Bronchial epithelial cell (primary cell): ENCODE results near the gene EPN2. TPM values are rescaled to one million over a fixed set of nuclear protein-coding genes. Genes with fewer than 3 reads are reported as not detected.
A peak's percentile ranks its signal among the peaks of the same experiment; 100 is the strongest.

ENCODE experiments used
- DNase-seq: peaks from one replicate; pipeline ENCODE4 v3.0.0-alpha.2; 2010; ENCODE audit warnings: low read depth
- FAIRE-seq: peaks from 2 replicates; lab custom pipeline; 2011; peaks lifted over from hg19 to GRCh38; lab: Jason Lieb, UNC
- H3K27me3 ChIP-seq: 2 replicates; pipeline ENCODE4 v1.5.1; 2011; ENCODE audit warnings: low read length; ENCODE audit not compliant: control insufficient read depth, insufficient read depth
- H3K36me3 ChIP-seq: 2 replicates; pipeline ENCODE4 v1.5.1; 2011; ENCODE audit warnings: low read length; ENCODE audit not compliant: control insufficient read depth, insufficient read depth
- H3K4me3 ChIP-seq: 2 replicates; pipeline ENCODE4 v1.5.1; 2011; ENCODE audit warnings: mild to moderate bottlenecking, low read depth, low read length, control low read depth
- total RNA-seq: library from RNA; depleted of rRNA; stranded (reverse); fragments of >200 nt; gene quantifications from 2 replicates; pipeline ENCODE4 v1.2.1, GENCODE V29; 2014
- TF ChIP-seq, protein P1 (sequence below): IDR thresholded peaks from 2 replicates; pipeline ENCODE4 v1.5.1; 2011; ENCODE audit warnings: mild to moderate bottlenecking, moderate library complexity, low read length, control low read depth, inconsistent platforms; ENCODE audit not compliant: insufficient read depth, severe bottlenecking

The EPN2 gene
- total RNA-seq, 1 donor from 2014 or later, result 13.7 TPM

DNA sequence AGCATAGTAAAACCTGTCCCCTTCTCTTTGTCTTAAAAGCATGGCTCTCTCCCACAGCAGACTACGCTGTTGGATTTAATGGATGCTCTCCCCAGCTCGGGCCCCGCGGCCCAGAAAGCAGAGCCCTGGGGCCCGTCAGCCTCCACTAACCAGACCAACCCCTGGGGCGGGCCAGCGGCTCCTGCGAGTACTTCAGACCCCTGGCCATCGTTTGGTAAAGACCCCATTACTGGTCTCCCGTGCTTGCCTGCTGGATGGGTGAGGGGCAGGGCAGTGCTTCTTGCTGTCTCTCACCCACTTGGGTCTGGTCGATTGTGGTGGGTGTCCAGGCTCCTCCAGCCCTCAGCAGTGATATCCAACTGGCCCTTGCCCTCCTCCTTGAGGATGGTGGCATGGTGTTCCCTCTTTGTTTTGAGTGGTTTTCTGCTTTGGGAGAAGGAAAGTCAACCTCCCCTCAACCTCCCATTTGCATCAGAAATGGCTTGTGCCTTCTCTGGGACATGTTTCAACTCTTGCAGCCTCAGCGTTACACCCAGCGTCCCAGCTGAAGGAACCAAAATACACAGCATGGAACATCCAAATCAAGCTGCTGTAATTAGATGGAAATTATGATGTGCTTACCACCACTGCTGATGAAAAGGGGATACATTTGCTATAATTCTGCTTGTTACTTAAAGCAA lies 76.0 kb downstream of the EPN2 start:
- DNase-seq, result no peak
- Histone ChIP-seq H3K4me3 (no peak overlapping the region), H3K27me3 (no peaks in the 10 kb centered on the region), H3K36me3 (peaks cover 24% of the 10 kb centered on the region)
- FAIRE-seq, result peak; percentile 76
- TF ChIP-seq, protein P1, sequence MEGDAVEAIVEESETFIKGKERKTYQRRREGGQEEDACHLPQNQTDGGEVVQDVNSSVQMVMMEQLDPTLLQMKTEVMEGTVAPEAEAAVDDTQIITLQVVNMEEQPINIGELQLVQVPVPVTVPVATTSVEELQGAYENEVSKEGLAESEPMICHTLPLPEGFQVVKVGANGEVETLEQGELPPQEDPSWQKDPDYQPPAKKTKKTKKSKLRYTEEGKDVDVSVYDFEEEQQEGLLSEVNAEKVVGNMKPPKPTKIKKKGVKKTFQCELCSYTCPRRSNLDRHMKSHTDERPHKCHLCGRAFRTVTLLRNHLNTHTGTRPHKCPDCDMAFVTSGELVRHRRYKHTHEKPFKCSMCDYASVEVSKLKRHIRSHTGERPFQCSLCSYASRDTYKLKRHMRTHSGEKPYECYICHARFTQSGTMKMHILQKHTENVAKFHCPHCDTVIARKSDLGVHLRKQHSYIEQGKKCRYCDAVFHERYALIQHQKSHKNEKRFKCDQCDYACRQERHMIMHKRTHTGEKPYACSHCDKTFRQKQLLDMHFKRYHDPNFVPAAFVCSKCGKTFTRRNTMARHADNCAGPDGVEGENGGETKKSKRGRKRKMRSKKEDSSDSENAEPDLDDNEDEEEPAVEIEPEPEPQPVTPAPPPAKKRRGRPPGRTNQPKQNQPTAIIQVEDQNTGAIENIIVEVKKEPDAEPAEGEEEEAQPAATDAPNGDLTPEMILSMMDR, result no peak

DNA sequence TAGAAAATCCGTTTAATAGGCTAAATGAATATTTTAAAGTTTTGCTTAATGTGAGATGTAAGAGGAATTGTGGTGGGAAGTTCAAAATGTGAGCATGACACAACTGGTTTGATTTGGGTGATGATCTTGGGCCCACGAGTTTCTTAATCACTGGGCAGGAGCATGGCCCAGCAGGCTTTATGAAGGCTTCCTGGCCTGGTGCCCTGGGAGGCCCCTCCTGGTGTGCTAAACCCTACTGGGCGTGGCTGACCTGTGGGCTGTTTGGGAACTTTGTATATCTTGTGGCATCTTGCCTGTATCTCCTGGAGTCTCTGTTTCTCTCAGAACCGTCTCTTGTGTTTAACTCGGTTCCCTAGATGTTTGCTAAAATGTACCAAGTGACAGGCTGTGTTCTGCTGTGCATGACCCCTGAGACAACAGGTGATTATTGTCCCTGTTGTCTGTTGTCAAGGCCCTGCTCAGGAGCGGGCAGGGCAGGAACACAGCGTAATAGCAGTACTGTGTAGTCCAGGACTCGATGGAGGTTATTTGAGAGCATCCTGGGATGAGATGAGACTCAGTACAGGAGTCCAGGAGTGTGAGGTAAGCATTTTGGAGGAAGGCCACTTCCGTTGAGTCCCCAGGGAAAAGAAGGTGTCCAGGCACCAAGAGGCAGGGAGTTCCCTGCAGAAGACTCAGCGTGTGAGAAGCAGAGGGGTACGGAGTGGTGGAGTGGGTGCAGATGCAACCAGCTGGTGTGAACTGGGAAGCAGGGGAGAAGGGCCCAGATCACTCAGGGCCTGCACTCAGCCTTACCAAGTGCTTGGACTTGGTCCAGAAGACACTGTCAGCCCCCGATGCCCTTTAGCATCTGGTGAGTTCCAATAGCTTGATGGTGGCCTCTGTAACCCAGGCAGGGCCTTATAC lies 76.8 kb downstream of the EPN2 start:
- H3K36me3 ChIP-seq, result peaks cover 24% of the 10 kb centered on the region
- FAIRE-seq (no peak), DNase-seq (no peak)

DNA sequence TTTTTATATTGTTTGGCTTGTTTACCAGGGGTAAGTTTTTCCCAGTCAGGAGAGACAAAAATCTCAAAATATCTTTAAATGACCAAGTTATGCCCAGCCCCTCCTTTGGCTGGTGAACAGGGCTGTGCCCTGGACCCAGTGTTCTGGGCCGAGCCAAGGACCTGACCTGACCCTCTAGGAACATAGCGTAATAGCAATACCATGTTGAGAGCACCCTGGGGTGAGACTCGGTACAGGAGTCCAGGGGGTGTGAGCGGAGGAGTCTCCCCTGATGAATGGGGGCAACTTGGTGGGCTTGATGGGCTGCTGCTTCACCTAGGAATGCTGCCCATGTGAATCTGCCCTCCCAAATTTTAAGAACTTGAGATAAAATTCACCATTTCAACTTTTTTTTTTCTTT lies 77.9 kb downstream of the EPN2 start:
- H3K27me3 ChIP-seq, result no peaks in the 10 kb centered on the region
- no peak overlapping the region for H3K4me3 ChIP-seq
- FAIRE-seq, result no peak
- peaks cover 23% of the 10 kb centered on the region for H3K36me3 ChIP-seq
- DNase-seq, result no peak
- TF ChIP-seq, protein P1, result no peak

More for the DNA sequence above, 76.8 kb downstream of the EPN2 start:
- Histone ChIP-seq H3K27me3 (no peaks in the 10 kb centered on the region), H3K4me3 (no peak overlapping the region)
- TF ChIP-seq, protein P1, result no peak

DNA sequence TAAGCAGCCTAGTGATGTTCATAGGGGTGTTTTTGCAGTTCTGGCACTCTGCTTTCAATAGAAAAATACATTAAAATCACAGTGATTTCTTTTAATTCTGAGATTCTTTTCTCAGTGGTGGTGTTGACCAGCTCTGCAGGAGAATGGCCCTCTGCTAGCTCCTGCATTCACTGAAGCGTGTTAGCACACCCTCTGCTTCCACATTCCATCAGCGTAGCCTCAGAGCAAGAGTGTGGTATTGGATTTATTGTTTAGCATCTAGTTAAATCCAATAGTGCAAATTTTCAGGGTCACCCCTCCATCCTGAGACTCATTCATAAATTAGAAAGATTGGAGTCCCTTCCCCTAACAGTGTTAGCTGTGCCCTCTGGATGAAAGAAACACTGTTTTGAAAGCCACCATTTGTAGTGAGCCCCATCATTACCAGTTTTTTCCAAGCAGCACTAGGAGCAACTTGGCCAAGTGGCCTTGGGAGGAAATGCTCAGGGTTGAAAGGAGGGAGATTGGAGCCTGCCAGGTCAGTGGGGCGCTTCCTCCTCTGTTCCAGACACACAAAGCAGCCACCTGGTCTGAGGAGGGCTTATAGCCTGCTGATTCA lies 79.7 kb downstream of the EPN2 start:
- DNase-seq, result no peak
- TF ChIP-seq, protein P1, result no peak
- peaks cover 25% of the 10 kb centered on the region for H3K36me3 ChIP-seq
- FAIRE-seq, result no peak
- no peak overlapping the region for H3K4me3 ChIP-seq
- no peaks in the 10 kb centered on the region for H3K27me3 ChIP-seq

DNA sequence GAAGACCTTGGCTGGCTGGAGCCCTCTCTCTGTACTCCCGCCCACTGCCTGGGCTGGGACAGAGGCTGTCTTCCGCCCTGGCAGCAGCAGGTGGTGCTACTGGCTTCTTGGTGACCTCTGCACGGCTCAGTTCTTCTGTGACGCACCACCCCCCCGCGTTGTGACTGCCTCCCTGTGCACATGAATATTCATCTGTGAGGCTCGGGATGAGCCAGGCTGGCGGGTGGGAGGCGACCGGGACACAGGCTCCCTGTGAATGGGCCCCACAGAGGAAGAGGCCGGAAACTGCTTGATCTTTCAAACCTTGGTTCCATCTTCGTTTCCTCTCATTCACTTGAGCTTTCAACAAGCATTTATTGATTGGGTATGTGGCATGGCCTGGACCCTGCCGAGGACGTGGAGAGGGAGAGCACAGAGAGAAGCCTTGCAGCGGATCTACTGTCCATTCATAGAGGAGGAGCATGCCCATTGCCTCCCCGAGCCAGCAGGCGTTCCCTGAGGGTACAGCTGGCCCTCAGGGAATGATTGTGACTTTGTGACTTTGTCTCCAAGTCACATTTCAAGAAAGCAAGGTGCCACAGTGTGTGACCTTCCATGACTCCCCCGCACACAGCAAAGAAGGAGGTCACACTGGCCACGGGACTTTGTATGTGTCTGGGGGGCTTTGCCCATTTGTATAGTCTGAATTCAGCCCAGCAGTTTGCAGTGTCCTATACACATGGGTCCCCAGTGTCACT lies 80.4 kb downstream of the EPN2 start:
- FAIRE-seq (no peak), DNase-seq (no peak)

More for the DNA sequence above, 80.4 kb downstream of the EPN2 start:
- TF ChIP-seq, protein P1, result no peak
- peaks cover 18% of the 10 kb centered on the region for H3K36me3 ChIP-seq
- H3K27me3 ChIP-seq, result no peaks in the 10 kb centered on the region
- H3K4me3 ChIP-seq, result no peak overlapping the region
